Cardiac fibroblast (primary cell): ENCODE data around the gene STK11IP.

Experiments
- DNase-seq, 2 donors: peaks; one replicate each; pipeline versions ENCODE4 v3.0.0 to v3.0.0-alpha.2; 2010; ENCODE audit warnings: low read depth in 2 of 2
- H3K4me3 ChIP-seq, 2 donors: replicated peaks in 1 of 2; 1 replicate in 1 of 2; 2 replicates in 1 of 2; pipeline ENCODE4 v1.5.1; 2011; ENCODE audit warnings: low read depth in 2 of 2, low read length in 2 of 2, mild to moderate bottlenecking in 2 of 2, moderate library complexity in 1 of 2
- TF ChIP-seq, protein P1 (sequence below): IDR thresholded peaks from one replicate; pipeline ENCODE4 v1.5.1; 2011; ENCODE audit warnings: low read depth, mild to moderate bottlenecking, low read length, inconsistent platforms

Gene STK11IP

DNA sequence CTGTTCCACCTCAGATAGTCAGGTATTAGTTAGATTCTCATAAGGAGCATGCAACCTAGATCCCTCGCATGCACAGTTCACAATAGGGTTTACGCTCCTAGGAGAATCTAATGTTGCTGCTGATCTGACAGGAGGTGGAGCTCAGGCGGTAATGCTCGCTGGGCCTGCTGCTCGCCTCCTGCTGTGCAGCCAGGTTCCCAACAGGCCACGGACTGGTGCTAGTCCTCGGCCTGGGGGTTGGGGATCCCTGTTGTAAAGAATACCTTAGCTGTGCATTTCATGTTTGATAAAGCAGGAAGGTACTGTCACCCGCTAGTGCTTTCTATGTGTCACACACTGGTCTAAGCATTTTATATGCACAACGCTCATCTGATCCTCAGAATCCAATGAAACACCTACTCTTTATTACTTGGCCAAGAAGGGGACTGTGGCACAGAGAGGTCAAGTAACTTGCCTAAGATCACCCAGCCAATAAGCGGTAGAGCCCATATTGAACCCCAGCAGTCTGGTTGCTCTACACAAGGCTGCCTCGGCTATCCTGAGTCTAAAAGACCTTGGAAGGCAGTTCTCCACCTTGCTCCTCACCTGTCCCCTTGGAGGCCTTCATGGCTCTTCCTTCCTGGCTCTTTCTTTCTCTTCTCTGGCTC is 65.6 kb downstream of the STK11IP start:
- DNase-seq: no peak
- TF ChIP-seq, protein P1, sequence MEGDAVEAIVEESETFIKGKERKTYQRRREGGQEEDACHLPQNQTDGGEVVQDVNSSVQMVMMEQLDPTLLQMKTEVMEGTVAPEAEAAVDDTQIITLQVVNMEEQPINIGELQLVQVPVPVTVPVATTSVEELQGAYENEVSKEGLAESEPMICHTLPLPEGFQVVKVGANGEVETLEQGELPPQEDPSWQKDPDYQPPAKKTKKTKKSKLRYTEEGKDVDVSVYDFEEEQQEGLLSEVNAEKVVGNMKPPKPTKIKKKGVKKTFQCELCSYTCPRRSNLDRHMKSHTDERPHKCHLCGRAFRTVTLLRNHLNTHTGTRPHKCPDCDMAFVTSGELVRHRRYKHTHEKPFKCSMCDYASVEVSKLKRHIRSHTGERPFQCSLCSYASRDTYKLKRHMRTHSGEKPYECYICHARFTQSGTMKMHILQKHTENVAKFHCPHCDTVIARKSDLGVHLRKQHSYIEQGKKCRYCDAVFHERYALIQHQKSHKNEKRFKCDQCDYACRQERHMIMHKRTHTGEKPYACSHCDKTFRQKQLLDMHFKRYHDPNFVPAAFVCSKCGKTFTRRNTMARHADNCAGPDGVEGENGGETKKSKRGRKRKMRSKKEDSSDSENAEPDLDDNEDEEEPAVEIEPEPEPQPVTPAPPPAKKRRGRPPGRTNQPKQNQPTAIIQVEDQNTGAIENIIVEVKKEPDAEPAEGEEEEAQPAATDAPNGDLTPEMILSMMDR: no peak
- H3K4me3 ChIP-seq: no peak overlapping the region

DNA sequence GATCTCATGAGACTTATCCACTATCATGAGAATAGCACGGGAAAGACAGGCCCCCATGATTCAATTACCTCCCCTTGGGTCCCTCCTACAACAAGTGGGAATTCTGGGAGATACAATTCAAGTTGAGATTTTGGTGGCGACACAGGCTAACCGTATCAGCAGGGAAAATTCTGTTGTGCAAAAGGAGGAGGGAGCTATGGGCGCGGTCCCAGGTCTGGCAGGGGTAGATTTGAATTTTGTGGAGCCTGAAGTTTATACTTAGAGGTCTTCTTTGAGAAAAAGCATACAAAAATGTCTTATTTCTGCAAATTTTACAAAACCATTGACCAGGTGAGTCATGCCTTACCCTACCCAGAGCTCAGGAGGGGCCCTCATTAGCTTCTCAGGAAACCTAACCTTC is 66.4 kb downstream of the STK11IP start:
- TF ChIP-seq, protein P1: no peak
- no peak overlapping the region for H3K4me3 ChIP-seq
- no peak for DNase-seq

DNA sequence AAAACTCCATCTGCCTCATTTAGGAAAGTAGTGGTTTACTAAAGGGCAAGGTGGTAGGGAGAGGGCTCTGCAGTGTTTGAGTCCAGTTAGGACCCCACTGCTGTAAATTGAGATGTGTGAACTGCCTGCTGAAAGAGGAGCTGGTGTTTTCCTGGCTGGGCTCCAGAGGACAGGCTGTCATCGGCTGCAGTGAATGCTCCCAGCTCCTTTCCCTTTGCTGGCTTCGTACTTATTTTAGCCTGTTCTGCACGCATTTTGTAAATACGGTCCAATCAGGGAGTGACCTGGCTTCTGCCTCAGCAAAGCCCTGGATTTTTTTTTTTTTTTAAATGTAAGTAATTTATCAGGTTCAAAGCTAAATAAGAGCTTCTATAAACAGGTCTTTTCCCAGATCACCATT is 67.3 kb downstream of the STK11IP start:
- TF ChIP-seq, protein P1: no peak
- H3K4me3 ChIP-seq: no peak overlapping the region
- DNase-seq: peak; percentile 25 to 93

DNA sequence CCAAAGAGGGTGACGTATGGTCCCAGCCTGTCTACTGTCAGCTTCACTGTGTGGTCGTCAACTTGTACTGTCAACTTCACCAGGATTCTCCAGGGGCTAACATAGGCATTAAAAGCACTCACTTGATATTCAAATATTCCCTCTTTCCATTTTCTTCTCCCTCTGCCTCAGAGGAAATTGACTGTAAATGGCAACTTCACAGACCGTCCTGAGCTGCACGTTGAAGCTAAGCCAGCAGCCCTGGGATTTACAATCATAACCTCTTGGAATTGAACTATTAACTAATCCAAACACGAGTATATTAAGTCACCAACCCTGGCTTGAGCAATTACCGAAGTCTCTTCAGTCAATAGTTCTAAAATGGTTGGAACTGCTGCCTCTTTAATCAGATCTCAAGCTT is 68.3 kb downstream of the STK11IP start:
- no peak for DNase-seq
- TF ChIP-seq, protein P1: no peak
- no peak overlapping the region for H3K4me3 ChIP-seq
